ENCODE data around the gene CYP24A1.
A peak's percentile ranks its signal among the peaks of the same experiment; 100 is the strongest.

Gene CYP24A1

DNA sequence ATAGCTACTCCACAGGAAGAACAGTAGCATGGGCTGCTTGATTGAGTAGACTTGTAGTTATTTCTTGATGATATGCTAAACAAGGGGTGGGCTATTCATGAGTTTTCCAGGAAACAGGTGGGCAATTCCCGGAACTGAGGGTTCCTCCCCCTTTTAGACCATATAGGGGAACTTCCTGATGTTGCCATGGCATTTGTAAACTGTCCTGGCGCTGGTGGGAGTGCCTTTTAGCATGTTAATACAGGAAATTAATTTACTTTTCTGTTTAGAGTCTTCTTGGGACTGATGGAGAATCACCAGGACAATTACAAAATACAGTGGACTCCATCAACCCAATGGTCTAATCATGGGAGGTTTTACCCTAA is 22.7 kb downstream of the CYP24A1 start:
- Mint-ChIP-seq H3K27ac (no peak overlapping the region), H3K36me3 (no peaks in the 10 kb centered on the region), H3K4me1 (peaks cover 0 to 1% of the 10 kb centered on the region in 2 donors), H3K4me3 (no peak overlapping the region), H3K27me3 (peaks cover 8 to 10% of the 10 kb centered on the region in 2 donors), H3K9me3 (no peaks in the 10 kb centered on the region)
- no peak for DNase-seq
- no peak for ATAC-seq (replicated peaks)

DNA sequence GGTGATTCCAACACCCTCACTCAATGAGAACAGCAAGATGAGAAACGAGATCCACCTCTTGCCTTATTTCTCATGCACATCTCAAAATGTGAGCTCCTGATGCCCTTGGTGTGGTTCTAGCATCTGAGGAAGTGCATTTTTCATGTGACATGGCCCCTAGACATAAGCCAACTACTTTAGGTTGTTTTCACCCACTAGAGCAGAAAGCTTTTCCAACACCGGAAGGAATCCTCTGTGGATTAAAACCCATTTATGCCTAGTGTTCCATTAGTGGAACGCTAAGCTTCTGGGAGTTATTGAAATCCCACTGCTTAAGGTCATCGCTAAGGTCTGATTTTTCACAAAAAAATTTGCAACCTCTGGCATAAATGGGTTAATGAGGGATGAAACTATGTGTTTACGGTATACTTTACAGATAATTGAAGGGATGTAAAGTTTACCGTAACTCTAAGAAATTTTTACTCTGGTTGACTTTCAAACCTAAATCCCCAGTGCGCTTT is 24.0 kb downstream of the CYP24A1 start:
- H3K9me3 Mint-ChIP-seq: no peaks in the 10 kb centered on the region
- H3K36me3 Mint-ChIP-seq: no peaks in the 10 kb centered on the region
- no peak for ATAC-seq (replicated peaks)
- no peak overlapping the region for H3K4me3 Mint-ChIP-seq
- DNase-seq: no peak
- peaks cover 0 to 1% of the 10 kb centered on the region in 2 donors for H3K4me1 Mint-ChIP-seq
- H3K27me3 Mint-ChIP-seq: peaks cover 8 to 10% of the 10 kb centered on the region in 2 donors
- H3K27ac Mint-ChIP-seq: no peak overlapping the region

DNA sequence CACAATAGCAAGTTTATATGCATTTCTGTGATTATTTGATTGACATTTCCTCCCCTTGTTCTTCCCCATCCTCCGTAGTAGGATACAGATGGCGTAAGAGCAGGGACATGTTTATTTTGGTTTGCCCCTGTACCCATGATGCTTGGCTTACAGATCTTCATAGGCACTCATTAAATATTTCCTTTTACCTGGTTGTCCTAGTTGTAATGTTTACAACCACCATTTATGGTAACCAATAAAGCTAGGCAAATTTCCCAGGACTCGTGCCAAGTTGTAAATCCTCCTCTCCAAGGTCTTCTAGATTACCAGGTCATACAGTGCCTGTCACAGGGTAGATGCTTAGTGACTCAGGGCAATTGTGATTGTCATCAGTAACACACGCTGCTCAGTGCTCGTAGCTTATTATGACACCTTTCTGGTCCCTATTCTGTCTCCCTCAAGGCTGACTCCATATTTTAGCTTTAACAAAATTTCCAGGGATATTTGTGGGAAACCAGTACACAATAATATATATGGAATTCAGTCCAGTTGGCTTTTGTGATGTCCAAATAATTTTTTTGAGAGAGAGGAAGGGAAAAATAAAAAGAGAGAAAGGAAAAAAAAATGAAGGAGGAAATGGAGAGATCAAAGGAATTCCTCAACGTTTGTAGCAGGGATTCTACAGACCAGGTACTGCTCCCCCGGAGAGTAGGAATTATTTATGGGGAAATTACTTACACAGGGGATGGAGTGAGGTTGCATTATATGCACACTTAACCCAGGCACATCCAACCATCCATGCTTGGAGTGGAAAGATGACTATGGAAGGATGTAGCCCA is 24.6 kb downstream of the CYP24A1 start:
- no peak overlapping the region for H3K27ac Mint-ChIP-seq
- H3K27me3 Mint-ChIP-seq: peaks cover 8 to 10% of the 10 kb centered on the region in 2 donors
- peaks cover 0 to 1% of the 10 kb centered on the region in 2 donors for H3K4me1 Mint-ChIP-seq
- no peak overlapping the region for H3K4me3 Mint-ChIP-seq
- H3K36me3 Mint-ChIP-seq: no peaks in the 10 kb centered on the region
- ATAC-seq (replicated peaks): no peak
- DNase-seq: no peak
- no peaks in the 10 kb centered on the region for H3K9me3 Mint-ChIP-seq

DNA sequence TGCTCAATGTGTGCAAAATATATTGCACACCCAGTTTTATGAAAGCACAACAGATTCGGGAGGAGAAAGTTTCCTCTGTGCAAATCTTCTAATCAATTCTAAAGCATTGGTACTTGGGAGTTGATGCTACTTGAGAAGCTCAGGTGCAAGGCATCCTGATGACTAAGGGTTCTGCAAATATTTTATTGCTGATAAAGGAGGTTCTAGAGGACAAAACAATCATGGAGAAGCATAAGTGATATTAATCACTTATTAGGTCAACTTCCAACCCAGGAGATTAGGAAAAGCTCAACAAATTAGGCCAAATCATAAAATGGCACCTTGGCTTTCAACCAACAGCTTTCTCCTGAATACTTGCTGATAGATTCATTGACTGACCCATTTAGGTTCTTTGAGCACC is 27.1 kb downstream of the CYP24A1 start:
- Mint-ChIP-seq H3K27ac (peak overlapping the region; percentile 43), H3K4me3 (no peak overlapping the region), H3K27me3 (peaks cover 10 to 17% of the 10 kb centered on the region in 2 donors), H3K4me1 (peaks cover 0 to 1% of the 10 kb centered on the region in 2 donors), H3K9me3 (no peaks in the 10 kb centered on the region), H3K36me3 (no peaks in the 10 kb centered on the region)
- DNase-seq (no peak), ATAC-seq (replicated peaks) (no peak)

- DNase-seq (no peak), ATAC-seq (replicated peaks) (no peak)
- Mint-ChIP-seq H3K4me1 (no peaks in the 10 kb centered on the region), H3K36me3 (no peaks in the 10 kb centered on the region), H3K27me3 (peaks cover 10 to 23% of the 10 kb centered on the region in 2 donors), H3K27ac (no peak overlapping the region), H3K4me3 (no peak overlapping the region), H3K9me3 (no peaks in the 10 kb centered on the region)
Observed at GRCh38 chr20:54144847-54145414, 28.9 kb downstream of the CYP24A1 start.

DNA sequence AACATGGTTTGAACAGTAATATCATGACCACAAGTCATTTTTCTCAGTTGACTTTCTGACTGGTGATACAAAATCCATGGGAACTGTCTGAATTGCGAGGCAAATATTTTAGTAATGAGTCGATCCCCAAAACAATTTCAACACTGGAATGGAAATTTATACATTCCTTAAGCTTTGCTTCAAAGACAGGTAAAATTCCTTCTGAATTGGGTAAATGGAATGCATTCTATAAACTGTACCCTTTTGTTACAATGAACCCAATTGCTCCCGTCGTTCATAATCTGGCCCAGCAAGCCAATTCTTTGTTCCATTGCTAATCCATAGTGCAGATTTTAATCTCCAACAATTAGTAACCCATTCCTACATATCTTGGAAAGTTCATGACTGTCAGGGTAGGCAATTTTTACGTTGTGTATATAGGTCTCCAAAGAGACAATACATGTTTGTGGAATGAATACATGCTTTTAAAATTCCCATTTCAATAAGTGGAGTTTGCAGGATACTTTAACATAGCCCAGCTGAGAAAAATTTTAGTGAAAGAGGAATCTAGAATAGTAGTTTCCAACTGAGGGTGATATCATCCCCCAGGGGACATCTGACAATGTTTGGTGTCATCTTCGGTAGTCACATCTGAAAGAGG is 32.7 kb downstream of the CYP24A1 start:
- Mint-ChIP-seq H3K9me3 (no peaks in the 10 kb centered on the region), H3K4me1 (no peaks in the 10 kb centered on the region), H3K36me3 (no peaks in the 10 kb centered on the region), H3K27ac (no peak overlapping the region), H3K27me3 (peaks cover 0 to 16% of the 10 kb centered on the region in 2 donors), H3K4me3 (no peak overlapping the region)
- ATAC-seq (replicated peaks): no peak
- DNase-seq: no peak

- DNase-seq (no peak), ATAC-seq (replicated peaks) (no peak)
- Mint-ChIP-seq H3K4me1 (no peaks in the 10 kb centered on the region), H3K4me3 (no peak overlapping the region), H3K9me3 (no peaks in the 10 kb centered on the region), H3K36me3 (no peaks in the 10 kb centered on the region), H3K27ac (no peak overlapping the region), H3K27me3 (peaks cover 0 to 16% of the 10 kb centered on the region in 2 donors)
Observed at GRCh38 chr20:54140486-54140885, 33.3 kb downstream of the CYP24A1 start.

- no peak for DNase-seq
- H3K27me3 Mint-ChIP-seq: peaks cover 0 to 16% of the 10 kb centered on the region in 2 donors
- no peaks in the 10 kb centered on the region for H3K9me3 Mint-ChIP-seq
Observed at GRCh38 chr20:54140067-54140466, 33.7 kb downstream of the CYP24A1 start.

DNA sequence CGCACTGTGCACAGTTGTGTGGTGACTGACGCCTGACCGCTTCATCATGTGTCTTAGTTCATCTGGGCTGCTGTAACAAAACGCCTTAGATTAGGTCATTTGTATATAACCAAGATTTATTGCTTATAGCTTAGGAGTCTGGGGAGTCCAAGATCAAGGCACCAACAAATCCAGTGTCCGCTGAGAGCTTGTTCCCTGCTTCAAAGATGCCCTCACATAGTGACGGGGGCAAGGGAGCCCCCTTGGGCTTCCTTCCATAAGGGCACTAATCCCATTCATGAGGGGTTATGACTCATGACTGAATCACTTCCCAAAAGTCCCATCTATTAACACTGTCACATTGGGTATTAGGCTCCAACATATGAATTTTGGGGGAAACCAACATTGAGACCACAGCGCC is 34.6 kb downstream of the CYP24A1 start:
- Mint-ChIP-seq H3K36me3 (no peaks in the 10 kb centered on the region), H3K4me3 (no peak overlapping the region), H3K4me1 (no peaks in the 10 kb centered on the region), H3K27ac (no peak overlapping the region), H3K9me3 (no peaks in the 10 kb centered on the region), H3K27me3 (peaks cover 0 to 16% of the 10 kb centered on the region in 2 donors)
- ATAC-seq (replicated peaks) (no peak), DNase-seq (no peak)

More at GRCh38 chr20:54140067-54140466, 33.7 kb downstream of the CYP24A1 start:
- Mint-ChIP-seq H3K4me1 (no peaks in the 10 kb centered on the region), H3K4me3 (no peak overlapping the region), H3K36me3 (no peaks in the 10 kb centered on the region), H3K27ac (no peak overlapping the region)
- no peak for ATAC-seq (replicated peaks)

- Mint-ChIP-seq H3K4me3 (no peak overlapping the region), H3K9me3 (no peaks in the 10 kb centered on the region), H3K4me1 (no peaks in the 10 kb centered on the region), H3K27ac (no peak overlapping the region), H3K27me3 (peaks cover 0 to 16% of the 10 kb centered on the region in 2 donors), H3K36me3 (no peaks in the 10 kb centered on the region)
- ATAC-seq (replicated peaks): no peak
- DNase-seq: no peak
Observed at GRCh38 chr20:54138427-54138826, 35.4 kb downstream of the CYP24A1 start.

DNA sequence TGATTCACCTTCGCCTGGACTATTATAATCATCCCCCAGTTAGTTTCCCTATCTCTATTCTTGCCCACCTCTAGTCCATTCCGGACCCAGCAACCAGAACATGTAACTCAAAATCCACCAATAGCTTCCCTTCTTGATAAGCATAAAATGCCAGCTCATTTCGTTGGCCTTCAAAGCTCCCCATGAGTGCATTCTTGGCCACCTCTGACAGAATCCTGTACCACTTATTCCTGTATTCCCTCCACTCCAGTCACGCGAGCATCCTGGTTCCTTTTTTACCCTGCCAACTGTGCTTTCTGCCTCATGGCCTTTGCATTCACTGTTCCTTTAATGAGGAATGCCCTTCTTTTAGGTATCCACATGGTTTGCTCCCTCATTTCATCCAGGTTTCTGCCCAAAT is 36.7 kb downstream of the CYP24A1 start:
- H3K4me3 Mint-ChIP-seq: no peak overlapping the region
- H3K4me1 Mint-ChIP-seq: no peaks in the 10 kb centered on the region
- ATAC-seq (replicated peaks) (no peak), DNase-seq (no peak)
- H3K27me3 Mint-ChIP-seq: peaks cover 0 to 9% of the 10 kb centered on the region in 2 donors
- peaks cover 0 to under 1% of the 10 kb centered on the region in 2 donors for H3K9me3 Mint-ChIP-seq
- no peak overlapping the region for H3K27ac Mint-ChIP-seq
- no peaks in the 10 kb centered on the region for H3K36me3 Mint-ChIP-seq

GRCh38 chr20:54134445-54135220 is 39.2 kb downstream of the CYP24A1 start:
- H3K27ac Mint-ChIP-seq: no peak overlapping the region
- no peaks in the 10 kb centered on the region for H3K4me1 Mint-ChIP-seq
- no peak for ATAC-seq (replicated peaks)
- no peak for DNase-seq
- no peak overlapping the region for H3K4me3 Mint-ChIP-seq
- peaks cover 2 to 5% of the 10 kb centered on the region in 2 donors for H3K9me3 Mint-ChIP-seq
- H3K27me3 Mint-ChIP-seq: no peaks in the 10 kb centered on the region
- no peaks in the 10 kb centered on the region for H3K36me3 Mint-ChIP-seq

DNA sequence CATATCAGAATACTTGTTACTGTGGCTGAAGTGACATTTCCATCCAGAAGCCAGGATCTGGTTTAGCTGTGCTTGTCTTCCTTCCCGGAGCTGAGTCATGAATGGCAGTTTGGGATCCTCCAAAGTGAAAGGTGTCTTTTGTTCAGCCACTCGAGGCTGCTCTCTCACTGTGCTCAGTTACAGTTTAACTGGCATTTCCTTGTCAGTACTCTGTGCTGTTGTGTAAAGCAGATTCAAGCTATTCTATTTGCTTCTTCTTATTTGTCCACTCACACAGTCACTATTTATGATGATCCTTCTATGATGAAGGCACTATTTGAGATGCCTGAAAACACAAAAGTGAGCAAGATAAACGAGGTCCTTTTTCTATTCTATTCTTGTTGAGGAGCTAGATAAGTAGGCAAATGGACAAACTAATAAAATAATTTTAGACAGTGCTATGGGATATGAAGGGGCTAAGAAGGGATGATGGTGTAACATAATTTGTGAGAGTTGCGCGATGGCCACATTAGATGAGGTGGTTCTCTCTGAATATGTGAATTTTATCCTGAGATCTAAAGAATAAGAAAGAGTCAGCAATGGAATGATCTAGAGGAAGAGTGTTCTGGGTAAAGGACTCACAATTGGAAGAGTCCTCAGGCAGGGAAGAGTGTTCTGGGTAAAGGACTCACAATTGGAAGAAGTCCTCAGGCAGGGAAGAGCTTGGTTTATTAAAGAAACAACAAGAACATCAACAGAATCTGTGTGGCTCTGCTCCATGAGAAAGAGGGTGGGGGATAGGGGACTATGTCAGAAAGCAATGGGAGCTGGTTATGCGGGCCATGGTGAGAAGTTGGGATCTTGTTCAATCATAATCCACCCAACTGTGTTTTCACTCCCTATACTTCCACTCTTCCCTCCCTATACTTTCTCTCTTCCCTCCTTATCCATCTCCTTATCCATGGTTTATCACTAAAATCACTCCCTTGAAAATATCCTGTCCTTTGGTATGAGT is 40.1 kb downstream of the CYP24A1 start:
- peaks cover 3 to 6% of the 10 kb centered on the region in 2 donors for H3K9me3 Mint-ChIP-seq

More for the DNA sequence above, 40.1 kb downstream of the CYP24A1 start:
- H3K4me3 Mint-ChIP-seq: no peak overlapping the region
- ATAC-seq (replicated peaks) (no peak), DNase-seq (no peak)
- no peaks in the 10 kb centered on the region for H3K27me3 Mint-ChIP-seq
- no peaks in the 10 kb centered on the region for H3K36me3 Mint-ChIP-seq
- H3K27ac Mint-ChIP-seq: no peak overlapping the region
- H3K4me1 Mint-ChIP-seq: no peaks in the 10 kb centered on the region
